ENCODE measurements around the gene KPNA5. TPM values are rescaled to one million over a fixed set of nuclear protein-coding genes. Genes with fewer than 3 reads are reported as not detected.
A peak's percentile ranks its signal among the peaks of the same experiment; 100 is the strongest.

Gene KPNA5
- polyA plus RNA-seq, 3 donors = 16.1 to 20.6 (median 19.1) TPM

- DNase-seq (ENCODE audit: extremely low read depth in 1 of 11, low read depth in 9 of 11, low spot score in 4 of 11) = peak in 3 of 11 donors; percentile 15 to 24 (median 22)
Observed at GRCh38 chr6:116764961-116765841, 84.2 kb downstream of the KPNA5 start, which contains the start of gene FAM162B. Gene FAM162B, minus strand, starts transcription at chr6:116765719. Its CDS starts 143 bp downstream, at chr6:116765576.

GRCh38 chr6:116766506-116767176 is 85.6 kb downstream of the KPNA5 start:
- no peak for DNase-seq (ENCODE audit: extremely low read depth in 1 of 11, low read depth in 9 of 11, low spot score in 4 of 11)

- DNase-seq (ENCODE audit: extremely low read depth in 1 of 11, low read depth in 9 of 11, low spot score in 4 of 11) = no peak
Observed at GRCh38 chr6:116767715-116768114, 86.7 kb downstream of the KPNA5 start.

- DNase-seq (ENCODE audit: extremely low read depth in 1 of 11, low read depth in 9 of 11, low spot score in 4 of 11) = no peak
Observed at GRCh38 chr6:116772450-116772849, 91.4 kb downstream of the KPNA5 start.

- no peak for DNase-seq (ENCODE audit: extremely low read depth in 1 of 11, low read depth in 9 of 11, low spot score in 4 of 11)
Observed at GRCh38 chr6:116773886-116774285, 92.9 kb downstream of the KPNA5 start.

GRCh38 chr6:116779573-116780164 is 98.7 kb downstream of the KPNA5 start:
- DNase-seq (ENCODE audit: extremely low read depth in 1 of 11, low read depth in 9 of 11, low spot score in 4 of 11) = peak in 4 of 11 donors; percentile 15 to 41 (median 26)

- no peak for DNase-seq (ENCODE audit: extremely low read depth in 1 of 11, low read depth in 9 of 11, low spot score in 4 of 11)
Observed at GRCh38 chr6:116783852-116784251, 102.8 kb downstream of the KPNA5 start.

Other genes starting within 250 kb of the KPNA5 start
- gene CALHM6, start 219.8 kb upstream of the KPNA5 start, polyA plus RNA-seq (ENCODE audit: insufficient read length in 3 of 3) = 1 to 10 TPM; 4.9 to 6.6 (median 5.7) TPM
- gene CALHM5, start 169.6 kb upstream of the KPNA5 start, polyA plus RNA-seq (ENCODE audit: insufficient read length in 3 of 3) = 1 to 10 TPM; 2.3 to 3.4 (median 2.4) TPM
- under 1 TPM; 0.20 to 0.50 (median 0.30) TPM for gene TRAPPC3L, start 135.5 kb upstream of the KPNA5 start, polyA plus RNA-seq (ENCODE audit: insufficient read length in 3 of 3)
- gene CALHM4, start 127.5 kb upstream of the KPNA5 start, polyA plus RNA-seq (ENCODE audit: insufficient read length in 3 of 3) = under 1 TPM; 0.58 to 0.88 (median 0.85) TPM
- gene RWDD1, start 109.7 kb upstream of the KPNA5 start, polyA plus RNA-seq (ENCODE audit: insufficient read length in 3 of 3) = 10 to 100 TPM; 73.8 to 95.4 (median 73.9) TPM
- gene RSPH4A, start 64.7 kb upstream of the KPNA5 start, polyA plus RNA-seq (ENCODE audit: insufficient read length in 3 of 3) = 1 to 10 TPM; 2.6 to 3.0 (median 2.7) TPM
- gene ZUP1, start 12.4 kb upstream of the KPNA5 start, polyA plus RNA-seq (ENCODE audit: insufficient read length in 3 of 3) = 10 to 100 TPM; 12.7 to 14.9 (median 14.5) TPM
- gene FAM162B, start 84.5 kb downstream of the KPNA5 start, polyA plus RNA-seq (ENCODE audit: insufficient read length in 3 of 3) = 1 to 10 TPM; 4.9 to 8.2 (median 6.1) TPM
- gene GPRC6A, start 147.9 kb downstream of the KPNA5 start, polyA plus RNA-seq (ENCODE audit: insufficient read length in 3 of 3) = under 1 TPM; 0.11 to 0.38 (median 0.17) TPM
- under 1 TPM in 2 of 3 donors, not detected in 1; 0.05 to 0.08 TPM for gene RFX6, start 196.0 kb downstream of the KPNA5 start, polyA plus RNA-seq (ENCODE audit: insufficient read length in 3 of 3)